Stimulated activated CD4-positive, alpha-beta T cell treated with anti-CD3 and anti-CD28 coated beads, Interleukin-1b, Interleukin-23, amount 100 ng/mL, for 48 hours (primary cell): ENCODE data around the gene MAP4K5.
A peak's percentile ranks its signal among the peaks of the same experiment; 100 is the strongest.
"Not testable (repeated sequence)": the region's sequence is repeated elsewhere in the genome, so short reads cannot be mapped to it uniquely, and the experiment has no call there.

Experiments
- DNase-seq: peaks from one replicate; pipeline ENCODE4 v3.0.0-alpha.2; 2020

The MAP4K5 gene

DNA sequence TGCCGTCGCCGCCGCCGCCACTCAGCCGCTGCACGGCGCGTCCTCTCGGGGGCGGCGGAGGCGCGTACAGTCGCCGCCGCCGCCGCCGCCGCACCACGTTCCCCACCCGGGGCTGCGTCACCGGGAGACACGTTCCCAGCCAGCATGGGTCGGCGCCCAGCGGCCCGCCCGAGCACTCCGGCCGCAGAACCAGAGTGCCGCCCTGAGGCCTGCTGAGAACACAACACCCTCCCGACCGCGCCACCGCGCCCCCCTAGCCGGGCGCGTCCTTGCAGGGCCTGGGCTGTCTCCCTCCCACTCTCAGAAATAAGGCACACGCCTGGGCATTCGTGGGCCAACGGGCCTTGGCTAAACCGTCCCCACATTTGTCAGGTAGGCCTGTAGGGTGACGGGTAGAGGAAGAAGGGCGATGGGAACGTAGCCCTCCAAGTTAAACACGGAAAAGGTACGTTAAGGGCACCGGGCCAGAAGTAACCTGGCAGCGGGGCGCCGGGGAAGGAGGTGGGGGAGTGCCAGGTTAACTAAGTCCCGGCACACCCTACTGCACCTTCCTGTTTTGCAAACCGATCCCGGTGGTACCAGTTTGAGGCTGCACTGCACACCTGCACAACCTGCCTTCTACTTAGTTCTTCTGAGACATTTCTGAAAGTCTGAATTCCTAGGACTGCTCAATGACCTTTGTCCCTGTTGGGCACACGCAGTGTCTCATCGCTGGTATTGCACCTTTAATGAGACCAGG is at the start of gene MAP4K5:
Gene MAP4K5, minus strand, starts transcription at position 68 of the 739 bp plus-strand sequence. CDS start 520 bp downstream, outside the sequence.
- DNase-seq, result peak; percentile 90

GRCh38 chr14:50578433-50578832 is 46.1 kb upstream of the MAP4K5 start:
- DNase-seq, result no peak

DNA sequence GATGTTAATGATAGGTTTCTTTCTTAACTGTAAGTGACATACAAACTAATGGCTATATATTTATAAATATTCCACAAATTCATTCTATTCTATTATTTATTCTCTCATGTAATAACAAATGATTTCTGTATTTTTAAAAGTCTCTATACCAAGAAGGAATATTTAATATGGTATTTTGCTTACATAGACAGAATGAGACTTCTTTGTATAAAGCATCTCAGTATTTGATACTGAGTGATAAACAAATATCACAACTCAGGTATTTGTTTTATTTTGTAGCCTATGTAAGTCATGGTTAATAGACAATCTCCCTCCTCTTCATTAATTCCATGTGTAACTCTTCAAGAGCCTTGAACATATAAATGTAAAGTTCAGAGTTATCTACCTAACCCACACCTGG is 45.6 kb upstream of the MAP4K5 start:
- DNase-seq, result no peak

DNA sequence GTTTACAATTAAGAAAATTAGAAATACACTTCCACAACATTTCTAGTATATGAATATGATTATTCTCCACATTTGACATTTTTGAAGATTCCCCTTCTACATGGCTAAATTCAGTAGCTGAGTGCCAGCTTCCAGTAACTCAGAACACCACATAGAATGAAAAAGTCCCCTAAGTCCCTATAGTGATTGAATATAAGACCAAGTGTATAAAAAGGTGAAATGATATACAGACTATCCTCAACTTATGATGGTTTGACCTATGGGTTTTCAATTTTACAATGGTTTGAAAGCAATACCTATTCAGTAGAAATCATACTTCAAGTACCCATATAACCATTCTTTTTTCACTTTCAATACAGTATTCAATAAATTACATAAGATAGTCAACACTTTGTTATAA is 43.4 kb upstream of the MAP4K5 start:
- no peak for DNase-seq

DNA sequence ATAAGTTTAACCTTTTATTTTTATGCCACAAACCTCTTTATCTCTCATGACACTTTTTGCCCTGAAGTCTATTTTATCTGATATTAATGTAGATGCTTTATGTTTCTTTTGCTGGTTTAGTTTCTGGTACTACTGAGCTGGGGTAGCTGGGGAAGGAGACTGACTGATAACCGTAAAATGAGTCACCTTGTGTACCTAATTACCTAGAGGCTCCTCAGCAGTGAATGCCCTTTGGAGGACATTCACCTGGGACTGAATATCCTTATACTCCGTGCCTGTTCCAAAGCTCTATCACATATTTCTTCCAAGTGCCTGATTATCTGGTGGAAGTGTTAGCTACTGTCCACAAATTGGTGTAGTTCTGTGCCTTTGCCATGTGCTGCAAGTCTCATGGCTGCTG is 41.5 kb upstream of the MAP4K5 start:
- no peak for DNase-seq

- no peak for DNase-seq
Measured at GRCh38 chr14:50569714-50570274, 37.4 kb upstream of the MAP4K5 start.

- no peak for DNase-seq
Measured at GRCh38 chr14:50562841-50563240, 30.5 kb upstream of the MAP4K5 start.

GRCh38 chr14:50560931-50561285 is 28.5 kb upstream of the MAP4K5 start:
- peak; percentile 54 for DNase-seq

- DNase-seq, result peak; percentile 38
Measured at GRCh38 chr14:50559990-50560930, 27.9 kb upstream of the MAP4K5 start, which contains the start of gene ATL1. Gene ATL1, plus strand, starts transcription at chr14:50560145. Its CDS starts 121 bp downstream, at chr14:50560266.

GRCh38 chr14:50552796-50553195 is 20.4 kb upstream of the MAP4K5 start:
- DNase-seq, result not testable (repeated sequence)

DNA sequence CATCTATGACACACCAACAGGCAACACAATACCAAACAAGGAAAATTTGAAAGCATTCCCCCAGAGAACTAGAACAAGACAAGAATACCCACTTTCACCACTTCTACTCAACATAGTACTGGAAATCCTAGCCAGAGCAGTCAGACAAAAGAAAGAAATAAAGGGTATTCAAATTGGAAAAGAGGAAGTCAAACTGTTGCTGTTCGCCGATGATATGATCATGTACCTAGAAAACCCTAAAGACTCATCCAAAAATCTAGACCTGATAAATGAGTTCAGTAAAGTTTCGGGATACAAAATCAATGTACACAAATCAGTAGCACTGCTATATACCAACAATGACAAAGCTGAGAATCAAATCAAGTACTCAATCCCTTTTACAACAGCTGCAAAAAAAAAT is 19.5 kb upstream of the MAP4K5 start:
- DNase-seq, result no peak

GRCh38 chr14:50550294-50550693 is 17.9 kb upstream of the MAP4K5 start:
- no peak for DNase-seq

- no peak for DNase-seq
Measured at GRCh38 chr14:50545618-50546017, 13.2 kb upstream of the MAP4K5 start.

DNA sequence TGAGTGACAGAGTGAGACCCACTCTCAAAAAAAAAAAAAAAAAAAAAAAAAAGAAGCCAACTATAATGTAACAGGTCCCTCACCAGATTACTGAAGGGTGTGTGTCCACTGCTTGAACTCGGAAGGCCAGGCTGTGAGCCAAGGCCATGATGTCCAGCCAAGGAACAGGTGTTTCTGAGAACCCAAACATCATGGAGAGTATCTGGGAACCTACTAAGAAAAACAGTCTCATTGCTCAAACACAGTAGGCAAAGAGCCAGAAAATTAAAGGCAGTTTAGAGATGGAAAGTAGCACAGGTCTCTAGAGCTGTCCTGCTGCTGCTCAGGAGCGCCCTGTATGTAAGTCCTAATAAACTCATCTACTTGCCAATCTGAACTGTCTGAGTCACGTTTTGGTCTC is 12.5 kb upstream of the MAP4K5 start:
- no peak for DNase-seq

DNA sequence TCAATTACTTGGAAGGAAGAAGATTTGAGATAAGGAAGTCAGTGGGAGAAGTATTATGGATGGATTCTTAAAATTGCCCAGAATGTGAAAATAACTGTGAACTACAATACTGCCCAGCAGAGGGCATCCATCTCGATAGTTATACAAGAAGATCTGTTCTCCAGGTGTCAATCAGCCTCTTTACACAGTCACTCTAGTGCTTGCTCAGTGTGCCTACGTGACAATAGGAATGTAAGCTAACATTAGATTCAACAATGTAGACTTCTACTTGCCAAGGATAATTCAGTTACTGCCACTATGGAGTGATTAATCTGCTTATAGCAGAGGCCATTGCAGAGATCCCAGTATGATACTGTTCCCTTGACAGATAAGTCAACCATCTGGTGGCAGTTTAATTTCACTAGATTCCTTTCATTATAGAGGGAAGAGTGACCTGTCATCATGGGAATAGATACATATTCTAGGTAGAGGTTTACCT is 10.6 kb upstream of the MAP4K5 start:
- DNase-seq, result peak; percentile 16

DNA sequence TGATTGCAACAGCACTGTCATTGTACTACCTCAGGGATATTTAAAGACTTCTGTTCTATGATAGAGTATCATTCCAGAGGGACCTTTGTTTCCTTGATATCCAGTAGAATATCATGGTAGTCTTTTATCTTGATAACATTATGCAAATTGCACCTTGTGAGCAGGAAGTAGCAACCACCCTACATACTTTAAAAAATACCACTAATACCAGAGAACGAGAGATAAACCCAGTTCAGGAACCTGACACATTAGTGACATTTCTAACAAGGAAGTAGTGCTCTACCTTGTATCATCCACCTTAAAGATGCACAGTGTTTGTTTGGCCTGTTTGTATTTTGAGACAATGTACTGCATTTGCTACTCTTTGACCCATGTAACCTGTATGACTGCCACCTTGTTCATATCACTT is 8.8 kb upstream of the MAP4K5 start:
- DNase-seq, result no peak

DNA sequence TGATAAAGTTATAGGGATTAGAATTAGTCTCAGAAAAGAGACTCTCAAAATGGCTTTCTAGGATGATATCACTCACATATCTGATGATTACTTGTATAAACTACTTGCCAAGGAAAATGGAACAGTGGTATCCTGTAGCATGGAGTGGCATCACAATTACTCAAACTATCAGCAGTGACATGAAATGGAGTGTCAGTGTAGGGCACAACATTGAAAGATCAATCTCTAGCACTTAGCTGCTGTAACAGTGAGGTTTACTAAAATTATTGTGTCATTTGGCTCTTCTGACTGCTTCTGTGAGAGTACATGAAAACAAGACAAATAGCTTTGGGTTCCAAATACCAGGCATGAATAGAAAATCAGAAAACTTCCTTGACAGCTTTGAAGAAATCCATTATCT is 6.7 kb upstream of the MAP4K5 start:
- DNase-seq, result no peak

DNA sequence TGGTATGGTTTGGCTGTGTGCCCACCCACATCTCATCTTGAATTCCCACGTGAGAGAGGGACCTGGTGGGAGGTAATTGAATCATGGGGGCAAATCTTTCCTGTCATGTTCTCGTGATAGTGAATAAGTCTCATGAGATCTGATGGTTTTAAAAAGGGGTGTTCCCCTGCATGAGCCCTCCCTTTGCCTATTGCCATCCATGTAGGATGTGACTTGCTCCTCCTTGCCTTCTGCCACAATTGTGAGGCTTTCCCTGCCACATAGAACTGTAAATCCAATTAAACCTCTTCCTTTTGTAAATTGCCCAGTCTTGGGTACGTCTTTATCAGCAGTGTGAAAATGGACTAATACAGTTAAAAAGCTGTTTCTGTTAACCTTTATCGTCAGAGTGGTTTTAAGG is 5.7 kb upstream of the MAP4K5 start:
- not testable (repeated sequence) for DNase-seq

GRCh38 chr14:50534997-50535396 is 2.6 kb upstream of the MAP4K5 start:
- no peak for DNase-seq

- DNase-seq, result no peak
Measured at GRCh38 chr14:50534416-50534815, 2.0 kb upstream of the MAP4K5 start.

GRCh38 chr14:50533806-50534205 is 1.4 kb upstream of the MAP4K5 start:
- no peak for DNase-seq

DNA sequence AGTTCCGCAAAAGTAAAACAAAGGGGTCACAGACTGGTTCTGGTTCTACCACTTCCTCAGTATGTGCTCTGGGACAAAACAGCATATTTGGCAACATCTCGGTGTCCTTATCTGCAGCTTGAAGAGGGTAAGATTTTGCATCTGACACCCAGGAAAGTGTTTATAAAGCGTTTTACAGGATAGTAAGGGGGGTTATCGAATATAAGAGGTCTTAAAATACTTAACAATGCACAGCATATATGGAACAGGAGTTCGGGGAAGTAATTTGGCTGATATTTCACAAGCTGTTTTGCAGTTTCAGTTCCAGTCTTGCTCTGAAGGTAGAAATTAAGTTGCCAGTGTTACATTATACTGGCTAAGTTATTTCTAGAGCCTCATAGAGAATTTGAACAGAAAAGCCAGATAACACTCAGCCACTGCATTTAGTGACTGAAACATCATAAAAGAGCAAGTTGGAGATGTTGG is 904 bp upstream of the MAP4K5 start:
- no peak for DNase-seq
